ENCODE measurements around the gene BFSP1. TPM values are rescaled to one million over a fixed set of nuclear protein-coding genes. Genes with fewer than 3 reads are reported as not detected.
A peak's percentile ranks its signal among the peaks of the same experiment; 100 is the strongest.

The BFSP1 gene
- total RNA-seq, 6 donors from 2014 or later = 0.97 to 5.2 (median 2.9) TPM; not detected in 1

DNA sequence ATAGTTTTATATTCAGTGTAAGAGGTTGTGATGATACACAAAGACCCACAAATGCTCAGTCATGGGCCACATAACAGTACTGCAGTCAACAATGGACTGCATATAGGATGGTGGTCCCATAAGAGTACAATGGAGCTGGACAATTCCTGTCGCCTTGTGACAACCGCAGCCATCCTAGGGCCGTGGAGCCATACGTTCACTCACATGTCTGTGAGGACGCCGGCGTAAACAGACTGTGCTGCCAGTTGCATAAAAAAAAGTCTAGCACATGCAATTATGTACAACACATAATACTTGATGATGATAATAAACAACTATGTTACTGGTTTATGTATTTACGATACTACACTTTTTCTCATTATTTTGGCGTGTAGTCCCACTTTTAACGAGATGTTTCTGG is 30.9 kb downstream of the BFSP1 start:
- no peaks in the 10 kb centered on the region for H3K36me3 ChIP-seq
- no peaks in the 10 kb centered on the region for H3K27me3 ChIP-seq
- ATAC-seq (ENCODE audit: low FRiP score in 2 of 2) (no peak), DNase-seq (peak in 1 of 2 donors; percentile 8)
- peaks cover 3 to 9% (median 6%) of the 10 kb centered on the region in 4 donors for H3K4me1 ChIP-seq
- H3K9me3 ChIP-seq = no peaks in the 10 kb centered on the region
- no peak overlapping the region for H3K27ac ChIP-seq
- H3K4me3 ChIP-seq = no peak overlapping the region
- TF ChIP-seq POLR2A (IDR thresholded peaks at IDR 0.05) (no peak), EP300 (IDR thresholded peaks at IDR 0.05) (no peak), POLR2AphosphoS5 (IDR thresholded peaks at IDR 0.05) (no peak)
- TF ChIP-seq, protein P1, sequence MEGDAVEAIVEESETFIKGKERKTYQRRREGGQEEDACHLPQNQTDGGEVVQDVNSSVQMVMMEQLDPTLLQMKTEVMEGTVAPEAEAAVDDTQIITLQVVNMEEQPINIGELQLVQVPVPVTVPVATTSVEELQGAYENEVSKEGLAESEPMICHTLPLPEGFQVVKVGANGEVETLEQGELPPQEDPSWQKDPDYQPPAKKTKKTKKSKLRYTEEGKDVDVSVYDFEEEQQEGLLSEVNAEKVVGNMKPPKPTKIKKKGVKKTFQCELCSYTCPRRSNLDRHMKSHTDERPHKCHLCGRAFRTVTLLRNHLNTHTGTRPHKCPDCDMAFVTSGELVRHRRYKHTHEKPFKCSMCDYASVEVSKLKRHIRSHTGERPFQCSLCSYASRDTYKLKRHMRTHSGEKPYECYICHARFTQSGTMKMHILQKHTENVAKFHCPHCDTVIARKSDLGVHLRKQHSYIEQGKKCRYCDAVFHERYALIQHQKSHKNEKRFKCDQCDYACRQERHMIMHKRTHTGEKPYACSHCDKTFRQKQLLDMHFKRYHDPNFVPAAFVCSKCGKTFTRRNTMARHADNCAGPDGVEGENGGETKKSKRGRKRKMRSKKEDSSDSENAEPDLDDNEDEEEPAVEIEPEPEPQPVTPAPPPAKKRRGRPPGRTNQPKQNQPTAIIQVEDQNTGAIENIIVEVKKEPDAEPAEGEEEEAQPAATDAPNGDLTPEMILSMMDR (IDR thresholded peaks at IDR 0.05) = no peak
- whole genome bisulfite sequencing, 2 donors = 82 to 84% methylated on average over 10 of the region's 10 CpGs

DNA sequence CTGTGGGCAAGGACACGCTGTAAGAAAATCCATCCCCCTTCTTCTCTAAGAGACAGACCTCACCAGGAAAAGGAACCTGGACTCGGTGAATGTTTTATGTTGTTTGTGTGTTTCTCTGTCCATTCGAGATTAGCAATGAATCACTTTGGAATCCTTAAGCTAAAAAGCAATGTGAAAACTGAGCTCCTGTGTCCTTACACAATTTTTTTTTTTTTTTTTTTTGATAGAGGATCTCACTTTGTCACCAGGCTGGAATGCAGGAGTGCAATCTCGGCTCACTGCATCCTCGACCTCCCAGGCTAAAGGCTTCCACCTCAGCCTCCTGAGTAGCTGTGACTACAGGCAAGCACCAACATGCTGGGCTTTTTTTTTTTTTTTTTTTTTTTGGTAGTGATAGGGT is 32.1 kb downstream of the BFSP1 start:
- no peak for ATAC-seq (ENCODE audit: low FRiP score in 2 of 2)
- Histone ChIP-seq H3K4me1 (no peaks in the 10 kb centered on the region), H3K9me3 (no peaks in the 10 kb centered on the region), H3K4me3 (no peak overlapping the region), H3K27me3 (no peaks in the 10 kb centered on the region), H3K36me3 (no peaks in the 10 kb centered on the region), H3K27ac (no peak overlapping the region)
- WGBS, 2 donors = 80 to 84% methylated on average over 5 of the region's 5 CpGs
- TF ChIP-seq POLR2A (IDR thresholded peaks at IDR 0.05) (no peak), POLR2AphosphoS5 (IDR thresholded peaks at IDR 0.05) (no peak), EP300 (IDR thresholded peaks at IDR 0.05) (no peak)
- TF ChIP-seq, protein P1 (IDR thresholded peaks at IDR 0.05) = no peak
- no peak for DNase-seq

DNA sequence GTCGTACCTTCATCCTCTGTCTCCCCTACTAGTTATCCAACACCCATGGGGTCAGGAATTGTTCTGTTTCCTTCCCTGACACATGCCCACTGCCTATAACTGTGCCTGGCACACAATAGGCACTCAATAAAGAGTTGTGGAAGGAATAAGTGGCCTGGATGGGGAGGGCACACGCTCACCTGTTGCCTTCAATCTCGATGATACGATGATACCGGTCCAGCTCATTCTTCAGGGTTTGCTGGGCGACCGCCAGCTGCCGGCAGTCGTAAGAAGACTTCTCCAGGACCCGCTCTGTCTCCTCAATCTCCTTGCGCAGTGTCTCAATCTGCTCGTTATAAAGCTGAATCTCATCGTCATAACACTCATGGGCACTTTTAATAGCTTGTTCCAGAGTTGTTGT is 32.5 kb downstream of the BFSP1 start:
- no peak overlapping the region for H3K27ac ChIP-seq
- no peaks in the 10 kb centered on the region for H3K9me3 ChIP-seq
- 92 to 99% methylated on average over 9 to 13 of the region's 13 CpGs for WGBS, 2 donors
- DNase-seq = peak; percentile 5 to 45
- TF ChIP-seq POLR2AphosphoS5 (IDR thresholded peaks at IDR 0.05) = no peak
- no peak for TF ChIP-seq EP300 (IDR thresholded peaks at IDR 0.05)
- TF ChIP-seq, protein P1 (IDR thresholded peaks at IDR 0.05) = no peak
- no peak for TF ChIP-seq POLR2A (IDR thresholded peaks at IDR 0.05)
- H3K27me3 ChIP-seq = no peaks in the 10 kb centered on the region
- ATAC-seq (ENCODE audit: low FRiP score in 2 of 2) = no peak
- H3K36me3 ChIP-seq = no peaks in the 10 kb centered on the region
- H3K4me1 ChIP-seq = no peaks in the 10 kb centered on the region
- H3K4me3 ChIP-seq = no peak overlapping the region

DNA sequence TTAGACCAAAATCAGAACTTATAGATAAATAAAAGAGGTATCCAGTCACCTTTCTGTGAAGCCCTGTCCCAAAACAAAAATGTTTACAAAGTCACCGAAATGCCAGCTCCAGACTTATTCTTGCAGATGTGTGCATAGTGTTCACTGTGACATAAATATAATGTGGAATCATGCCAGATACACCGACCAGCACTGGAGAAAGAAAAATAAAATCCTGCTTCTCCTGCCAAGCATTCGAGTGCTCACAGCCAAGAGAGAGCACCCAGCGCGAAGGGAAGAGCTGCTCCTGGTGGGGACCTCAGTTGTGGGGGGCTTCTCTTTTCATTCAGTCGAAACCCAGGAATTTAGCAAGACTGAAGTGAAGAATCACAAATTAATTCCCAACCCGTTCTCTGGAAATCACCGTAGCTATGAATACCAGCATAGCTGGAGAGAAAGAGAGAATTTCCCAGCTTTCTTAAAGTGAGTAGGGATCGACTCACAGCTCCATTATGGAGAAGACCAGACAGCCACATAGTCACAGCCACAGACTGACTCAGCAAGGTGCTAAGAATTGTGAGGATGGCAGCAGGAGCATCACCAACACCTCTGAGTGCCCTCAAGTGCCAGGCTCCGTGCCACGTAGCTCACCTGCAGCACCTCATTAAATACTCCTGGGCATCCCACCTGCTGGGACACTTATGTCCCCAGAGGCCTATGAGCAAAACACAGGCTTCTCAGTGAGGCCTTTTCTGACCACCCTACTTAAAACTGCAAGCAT is 33.2 kb downstream of the BFSP1 start:
- peak in 1 of 2 donors; percentile 10 for DNase-seq
- no peaks in the 10 kb centered on the region for H3K9me3 ChIP-seq
- no peak overlapping the region for H3K27ac ChIP-seq
- H3K36me3 ChIP-seq = no peaks in the 10 kb centered on the region
- ATAC-seq (ENCODE audit: low FRiP score in 2 of 2) = no peak
- H3K27me3 ChIP-seq = no peaks in the 10 kb centered on the region
- H3K4me3 ChIP-seq = no peak overlapping the region
- no peaks in the 10 kb centered on the region for H3K4me1 ChIP-seq
- TF ChIP-seq, protein P1 (IDR thresholded peaks at IDR 0.05) = no peak
- TF ChIP-seq POLR2A (IDR thresholded peaks at IDR 0.05) = no peak
- no peak for TF ChIP-seq POLR2AphosphoS5 (IDR thresholded peaks at IDR 0.05)
- TF ChIP-seq EP300 (IDR thresholded peaks at IDR 0.05) = no peak
- WGBS, 2 donors = 63 to 65% methylated on average over 11 of the region's 11 CpGs

DNA sequence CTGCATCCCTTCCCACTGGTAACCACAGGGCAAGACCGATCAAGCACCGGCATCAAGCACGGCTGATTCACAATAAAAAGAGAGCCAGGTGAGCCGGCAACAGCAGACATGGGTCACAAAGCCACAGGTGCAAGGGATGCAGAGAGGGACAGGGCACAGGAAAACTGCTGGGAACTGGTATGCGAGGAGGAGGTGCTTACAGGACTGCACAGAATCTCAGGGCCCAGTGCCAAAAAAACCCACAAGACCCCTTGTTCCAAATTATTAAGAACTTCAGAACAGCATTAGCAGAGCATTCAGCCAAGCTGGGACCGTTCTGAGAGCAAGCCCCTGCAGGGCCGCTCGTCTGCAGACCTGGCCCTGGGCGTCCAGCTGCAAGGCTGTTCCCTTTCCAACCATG is 35.4 kb downstream of the BFSP1 start:
- H3K9me3 ChIP-seq = no peaks in the 10 kb centered on the region

More for the DNA sequence above, 35.4 kb downstream of the BFSP1 start:
- Histone ChIP-seq H3K4me3 (no peak overlapping the region), H3K36me3 (no peaks in the 10 kb centered on the region), H3K4me1 (no peaks in the 10 kb centered on the region), H3K27me3 (no peaks in the 10 kb centered on the region), H3K27ac (no peak overlapping the region)
- 87 to 93% methylated on average over 4 to 9 of the region's 9 CpGs for WGBS, 2 donors
- no peak for ATAC-seq (ENCODE audit: low FRiP score in 2 of 2)
- DNase-seq = peak in 1 of 2 donors; percentile 12
- no peak for TF ChIP-seq POLR2A (IDR thresholded peaks at IDR 0.05)
- no peak for TF ChIP-seq EP300 (IDR thresholded peaks at IDR 0.05)
- TF ChIP-seq POLR2AphosphoS5 (IDR thresholded peaks at IDR 0.05) = no peak
- TF ChIP-seq, protein P1 (IDR thresholded peaks at IDR 0.05) = no peak
